ENCODE data around the gene CCDC188.
"Not testable (repeated sequence)": the region's sequence is repeated elsewhere in the genome, so short reads cannot be mapped to it uniquely, and the experiment has no call there.

The CCDC188 gene

GRCh38 chr22:20169253-20169822 is 18.5 kb upstream of the CCDC188 start:
- DNase-seq: no peak

GRCh38 chr22:20167643-20168322 is 16.9 kb upstream of the CCDC188 start:
- no peak for DNase-seq

- no peak for DNase-seq
Measured at GRCh38 chr22:20166703-20167102, 15.8 kb upstream of the CCDC188 start.

GRCh38 chr22:20165913-20166312 is 15.1 kb upstream of the CCDC188 start:
- DNase-seq: no peak

GRCh38 chr22:20165421-20165820 is 14.6 kb upstream of the CCDC188 start:
- no peak for DNase-seq

- no peak for DNase-seq
Measured at GRCh38 chr22:20164863-20165262, 14.0 kb upstream of the CCDC188 start.

GRCh38 chr22:20160041-20160440 is 9.2 kb upstream of the CCDC188 start:
- DNase-seq: no peak

- not testable (repeated sequence) for DNase-seq
Measured at GRCh38 chr22:20159531-20159930, 8.7 kb upstream of the CCDC188 start.

- DNase-seq: no peak
Measured at GRCh38 chr22:20159076-20159475, 8.2 kb upstream of the CCDC188 start.

GRCh38 chr22:20158391-20159036 is 7.7 kb upstream of the CCDC188 start:
- no peak for DNase-seq

GRCh38 chr22:20157430-20158183 is 6.8 kb upstream of the CCDC188 start:
- no peak for DNase-seq

GRCh38 chr22:20156611-20157429 is 6.0 kb upstream of the CCDC188 start:
- DNase-seq: peak; percentile 58

GRCh38 chr22:20156042-20156389 is 5.2 kb upstream of the CCDC188 start:
- DNase-seq: no peak

- DNase-seq: no peak
Measured at GRCh38 chr22:20155330-20156041, 4.6 kb upstream of the CCDC188 start.

GRCh38 chr22:20154602-20155187 is 3.8 kb upstream of the CCDC188 start:
- no peak for DNase-seq

- no peak for DNase-seq
Measured at GRCh38 chr22:20153945-20154344, 3.1 kb upstream of the CCDC188 start.

- DNase-seq: no peak
Measured at GRCh38 chr22:20152464-20152890, 1.6 kb upstream of the CCDC188 start.

GRCh38 chr22:20151276-20151588 is 377 bp upstream of the CCDC188 start:
- no peak for DNase-seq

- no peak for DNase-seq
Measured at GRCh38 chr22:20149257-20150250, 1.3 kb downstream of the CCDC188 start.

- DNase-seq: no peak
Measured at GRCh38 chr22:20148414-20148813, 2.4 kb downstream of the CCDC188 start.

All from fibroblast of skin of right quadriceps (primary cell).